ENCODE data around the gene HRC.

The HRC gene

GRCh38 chr19:49113762-49114629 is 41.2 kb downstream of the HRC start, which contains the start of gene LIN7B:
LIN7B (plus strand) TSS chr19:49114370; CDS start chr19:49114405, 35 bp downstream.
- peak; percentile 49 to 84 (median 72) for DNase-seq

- no peak for DNase-seq
Measured at GRCh38 chr19:49111218-49111998, 43.8 kb downstream of the HRC start.

- DNase-seq: no peak
Measured at GRCh38 chr19:49110567-49110966, 44.6 kb downstream of the HRC start.

GRCh38 chr19:49109569-49110233 is 45.5 kb downstream of the HRC start:
- no peak for DNase-seq

- no peak for DNase-seq
Measured at GRCh38 chr19:49109051-49109450, 46.1 kb downstream of the HRC start.

GRCh38 chr19:49107625-49108459 is 47.4 kb downstream of the HRC start:
- DNase-seq: no peak

- DNase-seq: peak in 5 of 6 experiments; percentile 45 to 63 (median 49)
Measured at GRCh38 chr19:49106648-49107135, 48.5 kb downstream of the HRC start.

- DNase-seq: no peak
Measured at GRCh38 chr19:49104229-49104864, 50.8 kb downstream of the HRC start.

- DNase-seq: no peak
Measured at GRCh38 chr19:49103331-49104085, 51.7 kb downstream of the HRC start.

- no peak for DNase-seq
Measured at GRCh38 chr19:49102303-49102702, 52.9 kb downstream of the HRC start.
